GM12878 (cell line): ENCODE measurements around the gene ATF4. TPM values are rescaled to one million over a fixed set of nuclear protein-coding genes. Genes with fewer than 3 reads are reported as not detected.

Experiments used
- CEBPB ChIP-seq, 2 experiments: fragments of 150-350 bp in 1 of 2; IDR thresholded peaks; 2 replicates each; pipeline ENCODE4 v1.6.1; 2012 to 2014; ENCODE audit warnings: low read depth in 2 of 2, low read length in 2 of 2, borderline replicate concordance in 1 of 2, inconsistent platforms in 1 of 2
- CHD4 ChIP-seq: fragments of 200-600 bp; sonication (generic); IDR thresholded peaks from 2 replicates; pipeline ENCODE4 v1.6.1; 2016; ENCODE audit warnings: mild to moderate bottlenecking
- EED ChIP-seq: sonication (generic); IDR thresholded peaks from 2 replicates; pipeline ENCODE4 v1.6.1; 2016; ENCODE audit warnings: antibody characterized with exemption, low read depth
- ELK1 ChIP-seq: IDR thresholded peaks from 2 replicates; pipeline ENCODE4 v1.6.1; 2012; ENCODE audit warnings: low read depth, low read length, improper control_type of control experiment
- EZH2 ChIP-seq: IDR thresholded peaks from 2 replicates; pipeline ENCODE4 v1.6.1; 2012; ENCODE audit warnings: low read depth, mild to moderate bottlenecking, control low read depth, inconsistent platforms, low read length, borderline replicate concordance; ENCODE audit not compliant: control insufficient read depth
- GATAD2B ChIP-seq: fragments of 450-650 bp; conservative IDR thresholded peaks from 2 replicates; pipeline ENCODE4 v1.6.1; 2017; ENCODE audit warnings: low read depth, mild to moderate bottlenecking, moderate library complexity
- JUNB ChIP-seq: IDR thresholded peaks from 2 replicates; pipeline ENCODE4 v1.6.1; 2016; ENCODE audit warnings: antibody characterized with exemption, mild to moderate bottlenecking
- JUND ChIP-seq: IDR thresholded peaks from 2 replicates; pipeline ENCODE4 v1.6.1; 2012; ENCODE audit warnings: low read depth, mild to moderate bottlenecking, low read length, improper control_type of control experiment, moderate library complexity
- LARP7 ChIP-seq: fragments of 450-650 bp; IDR thresholded peaks from 2 replicates; pipeline ENCODE4 v1.6.1; 2017; ENCODE audit warnings: mild to moderate bottlenecking
- MYC ChIP-seq: IDR thresholded peaks from 2 replicates; pipeline ENCODE4 v1.6.1; 2011; ENCODE audit warnings: mild to moderate bottlenecking, low read length, moderate library complexity, inconsistent platforms; ENCODE audit not compliant: insufficient read depth, insufficient replicate concordance, insufficient read length, severe bottlenecking
- PAX8 ChIP-seq: fragments of 450-650 bp; IDR thresholded peaks from 2 replicates; pipeline ENCODE4 v1.6.1; 2017; ENCODE audit warnings: mild to moderate bottlenecking, moderate library complexity
- POLR2A ChIP-seq: IDR thresholded peaks from 2 replicates; pipeline ENCODE4 v1.6.1; 2011; ENCODE audit warnings: low read depth, mild to moderate bottlenecking, low read length
- POLR2AphosphoS2 ChIP-seq: IDR thresholded peaks from 2 replicates; pipeline ENCODE4 v1.6.1; 2011; ENCODE audit warnings: low read depth, mild to moderate bottlenecking, low read length, improper control_type of control experiment, moderate library complexity
- SKIL ChIP-seq: fragments of 450-650 bp; IDR thresholded peaks from 2 replicates; pipeline ENCODE4 v1.6.1; 2017; ENCODE audit warnings: mild to moderate bottlenecking, low read depth, inconsistent platforms; ENCODE audit not compliant: poor library complexity, severe bottlenecking
- SP1 ChIP-seq: IDR thresholded peaks from one replicate; pipeline ENCODE4 v1.6.1; 2011; ENCODE audit warnings: low read depth, low read length
- SREBF2 ChIP-seq: IDR thresholded peaks from 2 replicates; pipeline ENCODE4 v1.6.1; 2012; ENCODE audit warnings: mild to moderate bottlenecking, low read length
- SUZ12 ChIP-seq: fragments of 200-600 bp; sonication (generic); IDR thresholded peaks from one replicate; pipeline ENCODE4 v1.6.1; 2018; ENCODE audit warnings: antibody characterized with exemption, mild to moderate bottlenecking; ENCODE audit not compliant: unreplicated experiment
- ZBTB4 ChIP-seq: fragments of 450-650 bp; formaldehyde crosslinking; IDR thresholded peaks from 2 replicates; pipeline ENCODE4 v1.4.0; 2022; ENCODE audit warnings: mild to moderate bottlenecking, moderate library complexity
- ZNF384 ChIP-seq: IDR thresholded peaks from 2 replicates; pipeline ENCODE4 v1.6.1; 2012; ENCODE audit warnings: low read depth, mild to moderate bottlenecking, low read length, improper control_type of control experiment, borderline replicate concordance
- ZSCAN29 ChIP-seq: fragments of 450-650 bp; IDR thresholded peaks from 2 replicates; pipeline ENCODE4 v1.6.1; 2017; ENCODE audit warnings: mild to moderate bottlenecking, moderate library complexity
- polyA plus RNA-seq, 11 experiments: library from polyadenylated mRNA; depleted of rRNA in 4 of 11; unstranded in 6 of 11; stranded (reverse) in 5 of 11; fragments of >200 nt; fragmentation: Nextera tagmentation in 4 of 11; fragmentation: Illumina TruSeq in 1 of 11; extraction: Ambion mirVana in 4 of 11; extraction: Trizol in 1 of 11; gene quantifications; 1 replicate in 1 of 11; 2 replicates in 10 of 11; pipeline versions ENCODE4 v1.2.1 to v1.2.3, GENCODE V29; 2011 to 2016; ENCODE audit warnings: inconsistent platforms in 2 of 11, missing spikeins in 2 of 11, low read depth in 1 of 11
- total RNA-seq, 4 experiments: library from RNA; depleted of rRNA in 3 of 4; stranded (reverse); fragments of >200 nt in 3 of 4; fragmentation: Illumina TruSeq in 1 of 4; extraction: Trizol in 1 of 4; gene quantifications; 2 replicates each; pipeline versions ENCODE4 v1.2.1 to v1.2.3, GENCODE V29; 2013 to 2021
- TF ChIP-seq, protein P1 (sequence below): fragments of 450-650 bp; IDR thresholded peaks from 2 replicates; pipeline ENCODE4 v1.6.1; 2014; ENCODE audit warnings: mild to moderate bottlenecking
- TF ChIP-seq, protein P2 (sequence below), 3 experiments: IDR thresholded peaks in 2 of 3; conservative IDR thresholded peaks in 1 of 3; 2 replicates each; pipeline ENCODE4 v1.5.1; 2011; ENCODE audit warnings: low read depth in 3 of 3, low read length in 3 of 3, mild to moderate bottlenecking in 3 of 3, control low read depth in 2 of 3, moderate library complexity in 2 of 3, inconsistent platforms in 1 of 3, mixed read lengths in 1 of 3; ENCODE audit not compliant: control insufficient read depth in 2 of 3, insufficient read depth in 1 of 3; ENCODE audit errors: extremely low read depth in 1 of 3

The ATF4 gene
- total and polyA plus RNA-seq, 10 of the 15 experiments (the other 5 are each of a cell fraction or from before 2014, with no cell fraction given) = 88.3 to 605 (median 320) TPM

GRCh38 chr22:39519681-39520225, 609 bp upstream of the ATF4 start (continued):
- TF ChIP-seq SKIL = no peak
- peak; percentile 90 for TF ChIP-seq SP1
- no peak for TF ChIP-seq SREBF2
- TF ChIP-seq LARP7 = peak; percentile 82
- TF ChIP-seq ELK1 = no peak
- no peak for TF ChIP-seq JUND
- no peak for TF ChIP-seq SUZ12
- TF ChIP-seq POLR2A = peak; percentile 74
- TF ChIP-seq, protein P1, sequence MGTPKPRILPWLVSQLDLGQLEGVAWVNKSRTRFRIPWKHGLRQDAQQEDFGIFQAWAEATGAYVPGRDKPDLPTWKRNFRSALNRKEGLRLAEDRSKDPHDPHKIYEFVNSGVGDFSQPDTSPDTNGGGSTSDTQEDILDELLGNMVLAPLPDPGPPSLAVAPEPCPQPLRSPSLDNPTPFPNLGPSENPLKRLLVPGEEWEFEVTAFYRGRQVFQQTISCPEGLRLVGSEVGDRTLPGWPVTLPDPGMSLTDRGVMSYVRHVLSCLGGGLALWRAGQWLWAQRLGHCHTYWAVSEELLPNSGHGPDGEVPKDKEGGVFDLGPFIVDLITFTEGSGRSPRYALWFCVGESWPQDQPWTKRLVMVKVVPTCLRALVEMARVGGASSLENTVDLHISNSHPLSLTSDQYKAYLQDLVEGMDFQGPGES = peak; percentile 45; the same call in 1 of the 2 replicates
- TF ChIP-seq CHD4 = no peak
- TF ChIP-seq GATAD2B = peak; percentile 68
- no peak for TF ChIP-seq ZSCAN29
- TF ChIP-seq ZBTB4 (CRISPR knock-in tag) = no peak
- no peak for TF ChIP-seq PAX8
- TF ChIP-seq ZNF384 = no peak
- no peak for TF ChIP-seq EZH2
- TF ChIP-seq JUNB = no peak
- no peak for TF ChIP-seq CEBPB (IDR thresholded peaks at IDR 0.05; ENCODE audit: borderline replicate concordance in 1 of 2, low read depth in 2 of 2, low read length in 2 of 2)
- TF ChIP-seq MYC = no peak
- TF ChIP-seq POLR2AphosphoS2 = no peak
- TF ChIP-seq, protein P2, sequence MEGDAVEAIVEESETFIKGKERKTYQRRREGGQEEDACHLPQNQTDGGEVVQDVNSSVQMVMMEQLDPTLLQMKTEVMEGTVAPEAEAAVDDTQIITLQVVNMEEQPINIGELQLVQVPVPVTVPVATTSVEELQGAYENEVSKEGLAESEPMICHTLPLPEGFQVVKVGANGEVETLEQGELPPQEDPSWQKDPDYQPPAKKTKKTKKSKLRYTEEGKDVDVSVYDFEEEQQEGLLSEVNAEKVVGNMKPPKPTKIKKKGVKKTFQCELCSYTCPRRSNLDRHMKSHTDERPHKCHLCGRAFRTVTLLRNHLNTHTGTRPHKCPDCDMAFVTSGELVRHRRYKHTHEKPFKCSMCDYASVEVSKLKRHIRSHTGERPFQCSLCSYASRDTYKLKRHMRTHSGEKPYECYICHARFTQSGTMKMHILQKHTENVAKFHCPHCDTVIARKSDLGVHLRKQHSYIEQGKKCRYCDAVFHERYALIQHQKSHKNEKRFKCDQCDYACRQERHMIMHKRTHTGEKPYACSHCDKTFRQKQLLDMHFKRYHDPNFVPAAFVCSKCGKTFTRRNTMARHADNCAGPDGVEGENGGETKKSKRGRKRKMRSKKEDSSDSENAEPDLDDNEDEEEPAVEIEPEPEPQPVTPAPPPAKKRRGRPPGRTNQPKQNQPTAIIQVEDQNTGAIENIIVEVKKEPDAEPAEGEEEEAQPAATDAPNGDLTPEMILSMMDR (IDR thresholded peaks at IDR 0.05 in 2 of 3, conservative IDR thresholded peaks at IDR 0.05 in 1 of 3; ENCODE audit: control insufficient read depth in 2 of 3, extremely low read depth in 1 of 3, insufficient read depth in 1 of 3, low read depth in 3 of 3, low read length in 3 of 3) = peak; percentile 26 to 75 (median 49); a peak in 4 of 6 replicates
- no peak for TF ChIP-seq EED
